Measurements from ENCODE around the gene KLHL29. TPM values are rescaled to one million over a fixed set of nuclear protein-coding genes. Genes with fewer than 3 reads are reported as not detected.

KLHL29 gene
- total RNA-seq, 1 experiment from 2014 or later = 34.1 TPM

- Histone ChIP-seq H3K27me3 (no peaks in the 10 kb centered on the region), H3K27ac (no peak overlapping the region), H3K4me1 (peaks cover 4% of the 10 kb centered on the region; the same call in 1 of the 2 replicates), H3K4me3 (no peak overlapping the region), H3K9me3 (replicated peaks) (no peaks in the 10 kb centered on the region; the same call in 1 of the 2 replicates), H3K36me3 (no peaks in the 10 kb centered on the region)
- no peak for DNase-seq
Measured at GRCh38 chr2:23675506-23675905, 290.5 kb downstream of the KLHL29 start.

- DNase-seq = no peak
- no peak overlapping the region for H3K4me3 ChIP-seq
- H3K9me3 ChIP-seq (replicated peaks) = no peaks in the 10 kb centered on the region; the same call in 1 of the 2 replicates
- no peaks in the 10 kb centered on the region for H3K4me1 ChIP-seq
- H3K27ac ChIP-seq = no peak overlapping the region
- H3K27me3 ChIP-seq = no peaks in the 10 kb centered on the region
- H3K36me3 ChIP-seq = no peaks in the 10 kb centered on the region
Measured at GRCh38 chr2:23677836-23678235, 292.9 kb downstream of the KLHL29 start.

- DNase-seq = no peak
Measured at GRCh38 chr2:23679044-23679443, 294.1 kb downstream of the KLHL29 start.

GRCh38 chr2:23680951-23681350 lies 296.0 kb downstream of the KLHL29 start:
- Histone ChIP-seq H3K9me3 (replicated peaks) (no peaks in the 10 kb centered on the region; the same call in 1 of the 2 replicates), H3K27me3 (no peaks in the 10 kb centered on the region), H3K4me3 (no peak overlapping the region), H3K4me1 (no peaks in the 10 kb centered on the region), H3K27ac (no peak overlapping the region), H3K36me3 (peaks cover 9% of the 10 kb centered on the region)
- DNase-seq = no peak

More at GRCh38 chr2:23679044-23679443, 294.1 kb downstream of the KLHL29 start:
- Histone ChIP-seq H3K27me3 (no peaks in the 10 kb centered on the region), H3K4me1 (no peaks in the 10 kb centered on the region), H3K27ac (no peak overlapping the region), H3K9me3 (replicated peaks) (no peaks in the 10 kb centered on the region; the same call in 1 of the 2 replicates), H3K36me3 (no peaks in the 10 kb centered on the region; the same call in 1 of the 2 replicates), H3K4me3 (no peak overlapping the region)

GRCh38 chr2:23681356-23682140 lies 296.6 kb downstream of the KLHL29 start:
- no peaks in the 10 kb centered on the region for H3K4me1 ChIP-seq
- H3K36me3 ChIP-seq = peaks cover 13% of the 10 kb centered on the region
- no peak overlapping the region for H3K27ac ChIP-seq
- no peak for DNase-seq
- H3K4me3 ChIP-seq = no peak overlapping the region
- H3K9me3 ChIP-seq (replicated peaks) = no peaks in the 10 kb centered on the region; the same call in 1 of the 2 replicates
- H3K27me3 ChIP-seq = no peaks in the 10 kb centered on the region

GRCh38 chr2:23682481-23682880 lies 297.5 kb downstream of the KLHL29 start:
- no peaks in the 10 kb centered on the region; the same call in 1 of the 2 replicates for H3K9me3 ChIP-seq (replicated peaks)
- H3K4me1 ChIP-seq = no peaks in the 10 kb centered on the region
- no peak overlapping the region for H3K4me3 ChIP-seq
- H3K27ac ChIP-seq = no peak overlapping the region
- peaks cover 21% of the 10 kb centered on the region for H3K36me3 ChIP-seq
- no peak for DNase-seq
- H3K27me3 ChIP-seq = no peaks in the 10 kb centered on the region

GRCh38 chr2:23683001-23683400 lies 298.0 kb downstream of the KLHL29 start:
- Histone ChIP-seq H3K27me3 (no peaks in the 10 kb centered on the region), H3K36me3 (peaks cover 21% of the 10 kb centered on the region), H3K4me1 (no peaks in the 10 kb centered on the region), H3K27ac (no peak overlapping the region), H3K4me3 (no peak overlapping the region), H3K9me3 (replicated peaks) (no peaks in the 10 kb centered on the region; the same call in 1 of the 2 replicates)
- peak in 1 of 2 experiments; percentile 30 for DNase-seq

- H3K27ac ChIP-seq = no peak overlapping the region
- no peaks in the 10 kb centered on the region for H3K9me3 ChIP-seq (replicated peaks)
- no peaks in the 10 kb centered on the region for H3K27me3 ChIP-seq
- DNase-seq = no peak
- no peaks in the 10 kb centered on the region for H3K4me1 ChIP-seq
- H3K36me3 ChIP-seq = peaks cover 23% of the 10 kb centered on the region
- no peak overlapping the region for H3K4me3 ChIP-seq
Measured at GRCh38 chr2:23684395-23685176, 299.6 kb downstream of the KLHL29 start.

GRCh38 chr2:23685181-23685580 lies 300.2 kb downstream of the KLHL29 start:
- no peak for DNase-seq
- Histone ChIP-seq H3K27me3 (no peaks in the 10 kb centered on the region), H3K4me3 (no peak overlapping the region), H3K27ac (no peak overlapping the region), H3K9me3 (replicated peaks) (no peaks in the 10 kb centered on the region), H3K36me3 (peaks cover 23% of the 10 kb centered on the region), H3K4me1 (no peaks in the 10 kb centered on the region)

GRCh38 chr2:23685706-23686105 lies 300.7 kb downstream of the KLHL29 start:
- Histone ChIP-seq H3K4me3 (no peak overlapping the region), H3K9me3 (replicated peaks) (no peaks in the 10 kb centered on the region), H3K27me3 (no peaks in the 10 kb centered on the region), H3K4me1 (no peaks in the 10 kb centered on the region), H3K36me3 (peaks cover 25% of the 10 kb centered on the region), H3K27ac (no peak overlapping the region)
- DNase-seq = no peak

- no peaks in the 10 kb centered on the region for H3K27me3 ChIP-seq
- no peak overlapping the region for H3K4me3 ChIP-seq
- no peaks in the 10 kb centered on the region for H3K4me1 ChIP-seq
- no peak overlapping the region for H3K27ac ChIP-seq
- no peak for DNase-seq
- H3K36me3 ChIP-seq = peaks cover 27% of the 10 kb centered on the region
- H3K9me3 ChIP-seq (replicated peaks) = no peaks in the 10 kb centered on the region
Measured at GRCh38 chr2:23686405-23687029, 301.5 kb downstream of the KLHL29 start.

- no peaks in the 10 kb centered on the region for H3K9me3 ChIP-seq (replicated peaks)
- H3K27ac ChIP-seq = no peak overlapping the region
- no peaks in the 10 kb centered on the region for H3K27me3 ChIP-seq
- DNase-seq = no peak
- H3K4me1 ChIP-seq = no peaks in the 10 kb centered on the region
- H3K36me3 ChIP-seq = peaks cover 29% of the 10 kb centered on the region
- H3K4me3 ChIP-seq = no peak overlapping the region
Measured at GRCh38 chr2:23687214-23687613, 302.2 kb downstream of the KLHL29 start.

GRCh38 chr2:23687713-23688112 lies 302.7 kb downstream of the KLHL29 start:
- H3K9me3 ChIP-seq (replicated peaks) = no peaks in the 10 kb centered on the region
- no peak overlapping the region for H3K27ac ChIP-seq
- DNase-seq = no peak
- peaks cover 34% of the 10 kb centered on the region for H3K36me3 ChIP-seq
- H3K27me3 ChIP-seq = no peaks in the 10 kb centered on the region
- no peaks in the 10 kb centered on the region for H3K4me1 ChIP-seq
- H3K4me3 ChIP-seq = no peak overlapping the region

- no peaks in the 10 kb centered on the region for H3K27me3 ChIP-seq
- peaks cover 43% of the 10 kb centered on the region for H3K36me3 ChIP-seq
- no peak overlapping the region for H3K27ac ChIP-seq
- H3K4me1 ChIP-seq = no peaks in the 10 kb centered on the region
- no peak for DNase-seq
- H3K9me3 ChIP-seq (replicated peaks) = no peaks in the 10 kb centered on the region
- H3K4me3 ChIP-seq = no peak overlapping the region
Measured at GRCh38 chr2:23688486-23689130, 303.6 kb downstream of the KLHL29 start.
